Thoracic aorta (tissue), 2 donors: ENCODE results near the gene RPP14. TPM values are rescaled to one million over a fixed set of nuclear protein-coding genes. Genes with fewer than 3 reads are reported as not detected.

Experiments used
- ATAC-seq: fragments of 150-250 bp; one replicate; pipeline ENCODE4 v1.8.0; 2017; ENCODE audit warnings: low read depth; ENCODE audit not compliant: insufficient number of reproducible peaks, low FRiP score
- DNase-seq: peaks from one replicate; pipeline ENCODE4 v3.0.0-alpha.2; 2020; ENCODE audit warnings: low spot score
- H3K27ac ChIP-seq, 2 donors: fragments of 200-600 bp; sonication (generic); 1 replicate in 1 of 2; 2 replicates in 1 of 2; pipeline ENCODE4 v1.5.1; 2016; ENCODE audit warnings: mild to moderate bottlenecking in 2 of 2, moderate library complexity in 2 of 2
- H3K27me3 ChIP-seq: fragments of 200-600 bp; sonication (generic); replicated peaks from 2 replicates; pipeline ENCODE4 v1.6.0; 2016; ENCODE audit warnings: mild to moderate bottlenecking; ENCODE audit not compliant: insufficient read depth
- H3K36me3 ChIP-seq: fragments of 200-600 bp; sonication (generic); one replicate; pipeline ENCODE4 v1.5.1; 2016
- H3K4me1 ChIP-seq, 2 donors: fragments of 200-600 bp; sonication (generic); 1 replicate in 1 of 2; 2 replicates in 1 of 2; pipeline versions ENCODE4 v1.5.1 to v1.6.0; 2016; ENCODE audit warnings: low read depth in 2 of 2, mild to moderate bottlenecking in 1 of 2; ENCODE audit not compliant: control insufficient read depth in 1 of 2
- H3K4me3 ChIP-seq: fragments of 200-600 bp; sonication (generic); 2 replicates; pipeline ENCODE4 v1.5.1; 2016; ENCODE audit warnings: mild to moderate bottlenecking
- H3K9me3 ChIP-seq: fragments of 200-600 bp; sonication (generic); 2 replicates; pipeline ENCODE4 v1.5.1; 2016
- total RNA-seq, 2 donors: library from RNA; depleted of rRNA; stranded (reverse); fragments of >200 nt; gene quantifications; one replicate each; pipeline versions ENCODE4 v1.1.0 to v1.2.3, GENCODE V29; 2016
- TF ChIP-seq, protein P1 (sequence below): fragments of 200-600 bp; sonication (generic); IDR thresholded peaks from one replicate; pipeline ENCODE4 v1.5.1; 2019; ENCODE audit warnings: antibody characterized with exemption

RPP14 gene
- total RNA-seq, 2 donors from 2014 or later: 5.0 to 10.1 TPM

DNA sequence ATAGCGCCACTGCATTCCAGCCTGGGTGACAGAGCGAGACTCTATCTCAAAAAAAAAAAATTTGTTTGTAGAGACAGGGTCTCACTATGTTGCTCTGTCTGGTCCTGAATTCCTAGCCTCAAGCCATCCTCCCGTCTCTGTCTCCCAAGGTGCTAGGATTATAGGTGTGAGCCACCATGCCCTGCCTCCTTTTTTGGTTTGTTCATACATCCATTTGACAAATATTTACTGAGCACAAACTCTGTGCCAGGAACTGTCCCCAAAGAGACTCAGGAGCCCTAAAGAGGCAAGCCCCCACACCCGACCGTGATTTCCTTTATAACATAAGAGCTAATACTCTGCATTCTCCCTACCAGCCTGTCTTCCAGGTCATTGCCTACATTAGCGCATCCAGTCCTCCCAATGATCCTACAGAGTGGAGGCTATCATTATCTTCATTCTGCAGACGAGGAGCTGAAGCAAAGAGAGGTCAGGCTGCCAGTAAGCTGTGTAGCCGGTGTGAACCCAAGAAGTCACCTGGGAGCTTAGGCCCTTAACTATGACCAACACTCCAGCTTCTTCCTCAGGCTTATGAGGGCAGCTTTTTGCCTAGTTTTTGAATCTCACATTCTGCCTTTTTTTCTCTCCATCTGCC is 20.3 kb downstream of the RPP14 start:
- Histone ChIP-seq H3K36me3 (no peaks in the 10 kb centered on the region), H3K4me1 (no peaks in the 10 kb centered on the region), H3K4me3 (no peak overlapping the region), H3K27ac (no peak overlapping the region), H3K27me3 (no peaks in the 10 kb centered on the region), H3K9me3 (no peaks in the 10 kb centered on the region)
- DNase-seq: no peak
- ATAC-seq: no peak
- TF ChIP-seq, protein P1, sequence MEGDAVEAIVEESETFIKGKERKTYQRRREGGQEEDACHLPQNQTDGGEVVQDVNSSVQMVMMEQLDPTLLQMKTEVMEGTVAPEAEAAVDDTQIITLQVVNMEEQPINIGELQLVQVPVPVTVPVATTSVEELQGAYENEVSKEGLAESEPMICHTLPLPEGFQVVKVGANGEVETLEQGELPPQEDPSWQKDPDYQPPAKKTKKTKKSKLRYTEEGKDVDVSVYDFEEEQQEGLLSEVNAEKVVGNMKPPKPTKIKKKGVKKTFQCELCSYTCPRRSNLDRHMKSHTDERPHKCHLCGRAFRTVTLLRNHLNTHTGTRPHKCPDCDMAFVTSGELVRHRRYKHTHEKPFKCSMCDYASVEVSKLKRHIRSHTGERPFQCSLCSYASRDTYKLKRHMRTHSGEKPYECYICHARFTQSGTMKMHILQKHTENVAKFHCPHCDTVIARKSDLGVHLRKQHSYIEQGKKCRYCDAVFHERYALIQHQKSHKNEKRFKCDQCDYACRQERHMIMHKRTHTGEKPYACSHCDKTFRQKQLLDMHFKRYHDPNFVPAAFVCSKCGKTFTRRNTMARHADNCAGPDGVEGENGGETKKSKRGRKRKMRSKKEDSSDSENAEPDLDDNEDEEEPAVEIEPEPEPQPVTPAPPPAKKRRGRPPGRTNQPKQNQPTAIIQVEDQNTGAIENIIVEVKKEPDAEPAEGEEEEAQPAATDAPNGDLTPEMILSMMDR: no peak

DNA sequence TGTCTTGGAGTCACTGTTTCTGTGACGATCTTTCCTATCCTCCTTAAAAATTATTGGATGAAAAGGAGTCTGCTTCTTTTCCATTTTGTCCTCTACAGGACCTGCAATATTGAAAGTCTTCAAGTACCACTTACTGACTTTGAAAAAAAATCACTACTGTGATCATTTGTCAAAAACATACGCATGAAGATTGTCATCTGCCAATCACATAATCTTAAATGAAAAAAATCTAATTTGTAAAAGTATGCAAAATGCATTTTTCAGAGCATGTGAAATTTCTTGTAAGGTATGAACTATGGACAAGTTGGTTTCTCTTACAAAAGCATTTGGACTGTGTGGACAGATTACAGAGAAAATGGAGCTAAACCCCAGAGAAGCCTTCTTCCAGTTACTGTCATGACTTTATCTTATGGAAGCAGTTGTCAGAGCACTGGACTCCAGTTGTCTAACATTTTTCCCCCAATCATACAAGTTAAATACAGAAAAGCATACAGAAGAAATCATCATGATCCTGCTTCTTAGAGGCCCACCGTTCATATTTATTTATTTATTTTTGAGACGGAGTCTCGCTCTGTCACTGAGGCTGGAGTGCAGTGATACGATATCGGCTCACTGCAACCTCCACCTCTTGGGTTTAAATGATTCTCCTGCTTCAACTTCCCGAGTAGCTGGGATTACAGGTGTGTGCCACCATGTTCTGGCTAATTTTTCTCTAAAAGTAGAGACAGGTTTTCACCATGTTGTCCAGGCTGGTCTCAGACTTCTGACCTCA is 23.3 kb downstream of the RPP14 start:
- H3K27ac ChIP-seq: no peak overlapping the region
- H3K4me3 ChIP-seq: no peak overlapping the region
- no peak for DNase-seq
- ATAC-seq: no peak
- TF ChIP-seq, protein P1: no peak
- no peaks in the 10 kb centered on the region for H3K27me3 ChIP-seq
- no peaks in the 10 kb centered on the region for H3K9me3 ChIP-seq
- peaks cover 11 to 12% of the 10 kb centered on the region in 2 donors for H3K4me1 ChIP-seq
- no peaks in the 10 kb centered on the region for H3K36me3 ChIP-seq

DNA sequence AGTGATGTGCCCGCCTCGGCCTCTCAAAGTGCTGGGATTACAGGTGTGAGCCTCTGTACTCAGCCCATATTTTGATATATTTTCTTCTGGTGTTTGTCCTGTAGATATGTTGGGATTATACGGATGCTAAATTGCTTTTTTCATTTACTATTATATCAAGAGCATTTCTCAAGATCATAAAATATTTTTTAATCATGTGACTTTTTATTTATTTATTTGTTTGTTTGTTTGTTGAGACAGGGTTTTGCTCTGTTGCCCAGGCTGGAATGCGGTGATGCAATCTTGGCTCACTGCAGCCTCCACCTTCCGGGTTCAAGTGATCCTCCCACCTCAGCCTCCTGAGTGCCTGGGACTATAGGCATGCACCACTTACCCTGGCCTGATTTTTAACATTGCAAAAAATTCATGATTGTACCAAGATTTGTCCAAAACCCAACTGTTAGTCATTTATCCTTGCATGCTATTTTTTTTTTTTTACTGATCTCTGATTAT is 23.9 kb downstream of the RPP14 start:
- no peak overlapping the region for H3K27ac ChIP-seq
- no peak for ATAC-seq
- TF ChIP-seq, protein P1: no peak
- no peaks in the 10 kb centered on the region for H3K36me3 ChIP-seq
- H3K9me3 ChIP-seq: no peaks in the 10 kb centered on the region
- no peak overlapping the region for H3K4me3 ChIP-seq
- no peaks in the 10 kb centered on the region for H3K27me3 ChIP-seq
- peaks cover 18 to 19% of the 10 kb centered on the region in 2 donors for H3K4me1 ChIP-seq
- DNase-seq: no peak

DNA sequence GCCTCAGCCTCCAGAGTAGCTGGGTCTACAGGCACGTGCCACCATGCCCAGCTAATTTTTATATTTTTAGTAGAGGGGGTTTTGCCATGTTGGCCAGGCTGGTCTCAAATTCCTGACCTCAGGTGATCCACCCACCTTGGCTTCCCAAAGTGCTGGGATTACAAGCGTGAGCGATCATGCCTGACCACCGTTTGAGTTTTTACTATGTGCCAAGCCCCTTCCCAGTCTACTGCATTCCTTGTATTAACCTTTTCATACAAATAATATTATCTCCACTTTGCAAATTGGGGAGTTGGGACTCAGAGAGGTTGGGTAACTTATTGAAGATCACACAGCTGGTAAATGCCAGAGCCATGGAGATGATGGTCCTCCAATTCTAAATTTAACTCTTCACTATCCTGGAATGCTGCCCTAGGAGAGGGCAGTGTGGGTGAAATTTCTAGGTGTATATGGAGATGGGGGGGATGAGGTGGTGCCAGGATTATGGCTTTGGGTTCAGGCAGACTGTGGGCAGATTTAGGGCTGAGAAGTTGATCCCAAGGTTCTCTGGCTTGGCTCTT is 25.6 kb downstream of the RPP14 start:
- Histone ChIP-seq H3K27me3 (no peaks in the 10 kb centered on the region), H3K4me3 (no peak overlapping the region), H3K9me3 (no peaks in the 10 kb centered on the region), H3K4me1 (peaks cover 18 to 27% of the 10 kb centered on the region in 2 donors), H3K27ac (no peak overlapping the region), H3K36me3 (no peaks in the 10 kb centered on the region)
- DNase-seq (no peak), ATAC-seq (no peak)
- TF ChIP-seq, protein P1: no peak

DNA sequence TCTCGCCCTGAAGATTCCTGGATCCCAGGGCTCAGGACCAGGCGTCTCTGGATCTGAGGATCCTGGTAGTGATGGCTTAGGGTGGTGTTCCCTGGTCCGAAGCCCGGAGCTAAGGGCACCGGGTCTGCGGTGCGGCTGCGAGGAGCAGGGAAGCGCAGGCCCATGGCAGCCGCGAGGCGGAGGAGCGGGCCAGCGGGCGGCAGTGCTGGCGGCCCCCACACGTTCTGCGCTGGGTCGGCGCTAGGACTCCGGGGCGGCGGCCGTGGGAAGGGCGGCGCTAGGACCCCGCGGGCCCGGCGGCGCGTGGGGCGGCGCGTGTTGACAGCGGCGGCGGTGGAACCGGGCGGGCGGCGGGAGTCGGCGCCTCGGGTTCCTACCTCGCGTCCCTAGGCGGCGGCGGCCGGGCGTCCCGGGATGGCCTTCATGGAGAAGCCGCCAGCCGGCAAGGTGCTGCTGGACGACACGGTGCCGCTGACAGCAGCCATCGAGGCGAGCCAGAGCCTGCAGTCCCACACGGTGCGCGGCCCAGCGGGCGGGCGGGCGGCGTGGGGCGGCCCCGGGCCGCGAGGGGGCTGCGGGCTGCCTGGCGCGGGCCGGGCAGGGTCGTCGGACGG is 26.6 kb downstream of the RPP14 start, which contains the start of gene PXK:
Gene PXK (plus strand): TSS at position 318 of the 614 bp plus-strand sequence. CDS start 97 bp downstream, at position 415.
- ATAC-seq: peak; percentile 72

More for the DNA sequence above, 26.6 kb downstream of the RPP14 start, which contains the start of gene PXK:
- Histone ChIP-seq H3K36me3 (no peaks in the 10 kb centered on the region), H3K9me3 (no peaks in the 10 kb centered on the region), H3K4me1 (peaks cover 18 to 27% of the 10 kb centered on the region in 2 donors), H3K4me3 (peak within 1 kb of the TSS; percentile 71), H3K27ac (peak within 1 kb of the TSS; percentile 36 to 41), H3K27me3 (no peaks in the 10 kb centered on the region)
- DNase-seq: no peak
- TF ChIP-seq, protein P1: no peak
